ENCODE results near the gene CHKA. TPM values are rescaled to one million over a fixed set of nuclear protein-coding genes. Genes with fewer than 3 reads are reported as not detected.

The CHKA gene
- total and polyA plus RNA-seq, 2 experiments from 2014 or later: 37.1 to 94.4 TPM

GRCh38 chr11:68116126-68116525 lies 5.1 kb downstream of the CHKA start (continued):
- TF ChIP-seq REST (IDR thresholded peaks at IDR 0.05; ENCODE audit: unreplicated experiment) (no peak), JUNB (IDR thresholded peaks at IDR 0.05; ENCODE audit: unreplicated experiment) (no peak), POLR2AphosphoS5 (IDR thresholded peaks at IDR 0.05; ENCODE audit: low read depth) (no peak)
- TF ChIP-seq, protein P1, sequence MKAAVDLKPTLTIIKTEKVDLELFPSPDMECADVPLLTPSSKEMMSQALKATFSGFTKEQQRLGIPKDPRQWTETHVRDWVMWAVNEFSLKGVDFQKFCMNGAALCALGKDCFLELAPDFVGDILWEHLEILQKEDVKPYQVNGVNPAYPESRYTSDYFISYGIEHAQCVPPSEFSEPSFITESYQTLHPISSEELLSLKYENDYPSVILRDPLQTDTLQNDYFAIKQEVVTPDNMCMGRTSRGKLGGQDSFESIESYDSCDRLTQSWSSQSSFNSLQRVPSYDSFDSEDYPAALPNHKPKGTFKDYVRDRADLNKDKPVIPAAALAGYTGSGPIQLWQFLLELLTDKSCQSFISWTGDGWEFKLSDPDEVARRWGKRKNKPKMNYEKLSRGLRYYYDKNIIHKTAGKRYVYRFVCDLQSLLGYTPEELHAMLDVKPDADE (IDR thresholded peaks at IDR 0.05): no peak

DNA sequence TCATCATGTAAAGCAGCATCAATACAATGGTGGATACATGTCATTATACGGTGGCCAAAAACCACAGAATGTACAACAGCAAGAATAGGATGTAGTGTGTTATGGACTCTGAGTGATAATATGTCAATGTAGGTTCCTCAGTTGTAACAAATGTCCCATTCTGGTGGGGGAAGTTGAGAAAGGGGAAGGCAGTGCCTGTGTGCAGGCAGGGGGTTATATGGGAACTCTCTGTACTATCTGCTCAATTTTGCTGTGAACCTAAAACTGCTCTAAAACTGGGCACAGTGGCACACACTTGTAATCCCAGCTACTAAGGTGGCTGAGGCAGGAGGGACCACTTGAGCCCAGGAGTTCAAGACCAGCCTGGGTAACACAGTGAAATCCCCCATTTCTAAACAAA lies 5.9 kb downstream of the CHKA start:
- H3K79me2 ChIP-seq (replicated peaks; ENCODE audit: insufficient read depth): peaks cover 100% of the 10 kb centered on the region
- H3K4me1 ChIP-seq (ENCODE audit: insufficient read depth): peaks cover 36% of the 10 kb centered on the region
- no peak overlapping the region for H3K4me3 Mint-ChIP-seq
- peaks cover 14% of the 10 kb centered on the region for H3F3A ChIP-seq (replicated peaks; ENCODE audit: low read depth)
- peaks cover 6% of the 10 kb centered on the region for H3K27me3 Mint-ChIP-seq (ENCODE audit: insufficient read depth, low read depth, poor library complexity)
- H4K20me1 ChIP-seq (replicated peaks; ENCODE audit: insufficient read depth): peaks cover 84% of the 10 kb centered on the region
- no peak overlapping the region for H3K4me3 ChIP-seq
- H3K27ac Mint-ChIP-seq: no peak overlapping the region
- H3K9me2 ChIP-seq (ENCODE audit: insufficient read depth): no peaks in the 10 kb centered on the region
- ATAC-seq (no peak), DNase-seq (ENCODE audit: low spot score) (no peak)
- H2AFZ ChIP-seq: no peak overlapping the region
- peaks cover 39% of the 10 kb centered on the region for H3K4me1 Mint-ChIP-seq
- no peak overlapping the region for H3K4me2 ChIP-seq
- no peaks in the 10 kb centered on the region for H3K27me3 ChIP-seq (ENCODE audit: insufficient read depth)
- peaks cover 50% of the 10 kb centered on the region for H3K36me3 Mint-ChIP-seq (ENCODE audit: low read depth)
- no peaks in the 10 kb centered on the region; the same call in 2 of the 3 replicates for H3K9me3 Mint-ChIP-seq
- H3K27ac ChIP-seq (ENCODE audit: low read depth): no peak overlapping the region
- H3K36me3 ChIP-seq (ENCODE audit: insufficient read depth): peaks cover 6% of the 10 kb centered on the region; the same call in 1 of the 2 replicates
- TF ChIP-seq REST (IDR thresholded peaks at IDR 0.05; ENCODE audit: unreplicated experiment) (no peak), STAT1 (IDR thresholded peaks at IDR 0.05; ENCODE audit: unreplicated experiment) (no peak), JUNB (IDR thresholded peaks at IDR 0.05; ENCODE audit: unreplicated experiment) (no peak), ZNF331 (CRISPR knock-in tag; IDR thresholded peaks at IDR 0.05; ENCODE audit: low read depth) (no peak), EZH2phosphoT487 (IDR thresholded peaks at IDR 0.05; ENCODE audit: unreplicated experiment) (no peak), CREB1 (CRISPR knock-in tag; IDR thresholded peaks at IDR 0.05; ENCODE audit: low read depth) (no peak), NANOG (IDR thresholded peaks at IDR 0.05; ENCODE audit: borderline replicate concordance) (no peak)
- TF ChIP-seq, protein P2, sequence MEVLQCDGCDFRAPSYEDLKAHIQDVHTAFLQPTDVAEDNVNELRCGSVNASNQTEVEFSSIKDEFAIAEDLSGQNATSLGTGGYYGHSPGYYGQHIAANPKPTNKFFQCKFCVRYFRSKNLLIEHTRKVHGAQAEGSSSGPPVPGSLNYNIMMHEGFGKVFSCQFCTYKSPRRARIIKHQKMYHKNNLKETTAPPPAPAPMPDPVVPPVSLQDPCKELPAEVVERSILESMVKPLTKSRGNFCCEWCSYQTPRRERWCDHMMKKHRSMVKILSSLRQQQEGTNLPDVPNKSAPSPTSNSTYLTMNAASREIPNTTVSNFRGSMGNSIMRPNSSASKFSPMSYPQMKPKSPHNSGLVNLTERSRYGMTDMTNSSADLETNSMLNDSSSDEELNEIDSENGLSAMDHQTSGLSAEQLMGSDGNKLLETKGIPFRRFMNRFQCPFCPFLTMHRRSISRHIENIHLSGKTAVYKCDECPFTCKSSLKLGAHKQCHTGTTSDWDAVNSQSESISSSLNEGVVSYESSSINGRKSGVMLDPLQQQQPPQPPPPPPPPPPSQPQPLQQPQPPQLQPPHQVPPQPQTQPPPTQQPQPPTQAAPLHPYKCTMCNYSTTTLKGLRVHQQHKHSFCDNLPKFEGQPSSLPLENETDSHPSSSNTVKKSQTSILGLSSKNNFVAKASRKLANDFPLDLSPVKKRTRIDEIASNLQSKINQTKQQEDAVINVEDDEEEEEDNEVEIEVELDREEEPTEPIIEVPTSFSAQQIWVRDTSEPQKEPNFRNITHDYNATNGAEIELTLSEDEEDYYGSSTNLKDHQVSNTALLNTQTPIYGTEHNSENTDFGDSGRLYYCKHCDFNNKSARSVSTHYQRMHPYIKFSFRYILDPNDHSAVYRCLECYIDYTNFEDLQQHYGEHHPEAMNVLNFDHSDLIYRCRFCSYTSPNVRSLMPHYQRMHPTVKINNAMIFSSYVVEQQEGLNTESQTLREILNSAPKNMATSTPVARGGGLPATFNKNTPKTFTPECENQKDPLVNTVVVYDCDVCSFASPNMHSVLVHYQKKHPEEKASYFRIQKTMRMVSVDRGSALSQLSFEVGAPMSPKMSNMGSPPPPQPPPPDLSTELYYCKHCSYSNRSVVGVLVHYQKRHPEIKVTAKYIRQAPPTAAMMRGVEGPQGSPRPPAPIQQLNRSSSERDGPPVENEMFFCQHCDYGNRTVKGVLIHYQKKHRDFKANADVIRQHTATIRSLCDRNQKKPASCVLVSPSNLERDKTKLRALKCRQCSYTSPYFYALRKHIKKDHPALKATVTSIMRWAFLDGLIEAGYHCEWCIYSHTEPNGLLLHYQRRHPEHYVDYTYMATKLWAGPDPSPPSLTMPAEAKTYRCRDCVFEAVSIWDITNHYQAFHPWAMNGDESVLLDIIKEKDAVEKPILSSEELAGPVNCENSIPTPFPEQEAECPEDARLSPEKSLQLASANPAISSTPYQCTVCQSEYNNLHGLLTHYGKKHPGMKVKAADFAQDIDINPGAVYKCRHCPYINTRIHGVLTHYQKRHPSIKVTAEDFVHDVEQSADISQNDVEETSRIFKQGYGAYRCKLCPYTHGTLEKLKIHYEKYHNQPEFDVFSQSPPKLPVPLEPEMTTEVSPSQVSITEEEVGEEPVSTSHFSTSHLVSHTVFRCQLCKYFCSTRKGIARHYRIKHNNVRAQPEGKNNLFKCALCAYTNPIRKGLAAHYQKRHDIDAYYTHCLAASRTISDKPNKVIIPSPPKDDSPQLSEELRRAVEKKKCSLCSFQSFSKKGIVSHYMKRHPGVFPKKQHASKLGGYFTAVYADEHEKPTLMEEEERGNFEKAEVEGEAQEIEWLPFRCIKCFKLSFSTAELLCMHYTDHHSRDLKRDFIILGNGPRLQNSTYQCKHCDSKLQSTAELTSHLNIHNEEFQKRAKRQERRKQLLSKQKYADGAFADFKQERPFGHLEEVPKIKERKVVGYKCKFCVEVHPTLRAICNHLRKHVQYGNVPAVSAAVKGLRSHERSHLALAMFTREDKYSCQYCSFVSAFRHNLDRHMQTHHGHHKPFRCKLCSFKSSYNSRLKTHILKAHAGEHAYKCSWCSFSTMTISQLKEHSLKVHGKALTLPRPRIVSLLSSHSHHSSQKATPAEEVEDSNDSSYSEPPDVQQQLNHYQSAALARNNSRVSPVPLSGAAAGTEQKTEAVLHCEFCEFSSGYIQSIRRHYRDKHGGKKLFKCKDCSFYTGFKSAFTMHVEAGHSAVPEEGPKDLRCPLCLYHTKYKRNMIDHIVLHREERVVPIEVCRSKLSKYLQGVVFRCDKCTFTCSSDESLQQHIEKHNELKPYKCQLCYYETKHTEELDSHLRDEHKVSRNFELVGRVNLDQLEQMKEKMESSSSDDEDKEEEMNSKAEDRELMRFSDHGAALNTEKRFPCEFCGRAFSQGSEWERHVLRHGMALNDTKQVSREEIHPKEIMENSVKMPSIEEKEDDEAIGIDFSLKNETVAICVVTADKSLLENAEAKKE (CRISPR knock-in tag; IDR thresholded peaks at IDR 0.05): no peak
